HG02610 (cell line): Measurements from ENCODE around the gene KIF3B.
"Not testable (repeated sequence)": the region's sequence is repeated elsewhere in the genome, so short reads cannot be mapped to it uniquely, and the experiment has no call there.

ENCODE experiments used
- ATAC-seq: cut with Tn5 transposase; IDR thresholded peaks from one replicate; pipeline ENCODE4 v1.9.1; 2021; ENCODE audit warnings: mild to moderate bottlenecking, moderate library complexity; ENCODE audit not compliant: unreplicated experiment

The KIF3B gene

GRCh38 chr20:32292548-32292947 is 15.1 kb downstream of the KIF3B start:
- no peak for ATAC-seq

DNA sequence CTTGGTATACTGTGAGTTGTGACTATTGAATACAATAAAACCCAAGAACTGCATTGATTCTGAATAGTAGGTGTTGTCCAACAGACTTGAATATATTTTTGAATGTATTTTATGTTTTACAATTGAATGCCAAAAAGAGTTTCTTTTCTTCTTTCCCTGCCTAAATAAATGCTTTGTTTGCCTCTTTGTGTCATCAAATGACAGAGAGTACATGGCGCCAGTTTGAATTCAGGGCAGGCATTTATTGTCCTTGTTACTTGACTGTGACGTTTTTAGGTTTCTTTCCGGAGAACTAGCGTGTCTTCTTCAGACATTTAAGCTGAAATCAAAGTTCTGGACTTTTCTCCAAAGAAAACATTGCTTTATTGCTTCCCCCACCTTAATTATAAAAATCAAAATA is 16.6 kb downstream of the KIF3B start:
- ATAC-seq: no peak

GRCh38 chr20:32296412-32296811 is 19.0 kb downstream of the KIF3B start:
- no peak for ATAC-seq

DNA sequence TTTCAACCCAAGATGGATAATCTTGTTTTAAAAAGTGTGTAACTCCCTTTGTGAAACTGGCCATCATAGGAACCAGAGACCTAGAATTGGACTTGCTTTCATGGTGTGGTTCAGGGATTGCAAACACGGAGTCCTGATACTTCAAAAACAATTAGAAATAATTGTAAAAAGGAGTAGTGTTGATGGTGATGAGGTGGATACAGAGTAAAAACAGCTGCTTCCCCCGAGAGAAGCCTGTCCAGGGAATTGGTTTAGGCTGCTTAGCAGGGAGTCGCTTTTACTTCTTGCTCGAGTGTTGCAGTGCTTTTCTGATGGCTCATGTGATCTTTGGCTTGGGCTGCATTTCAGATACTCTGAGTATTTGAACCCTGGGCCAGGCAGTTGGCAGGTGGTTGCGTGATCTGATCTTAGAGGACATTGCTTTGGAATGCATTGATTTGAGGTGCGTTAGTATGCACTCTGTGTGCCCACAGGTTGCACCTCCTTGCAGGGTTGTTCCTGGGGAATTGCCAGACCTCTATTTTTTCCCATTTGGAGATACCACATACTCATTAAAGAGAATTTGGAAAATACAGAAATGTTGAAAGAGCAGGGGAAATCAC is 19.5 kb downstream of the KIF3B start:
- no peak for ATAC-seq

DNA sequence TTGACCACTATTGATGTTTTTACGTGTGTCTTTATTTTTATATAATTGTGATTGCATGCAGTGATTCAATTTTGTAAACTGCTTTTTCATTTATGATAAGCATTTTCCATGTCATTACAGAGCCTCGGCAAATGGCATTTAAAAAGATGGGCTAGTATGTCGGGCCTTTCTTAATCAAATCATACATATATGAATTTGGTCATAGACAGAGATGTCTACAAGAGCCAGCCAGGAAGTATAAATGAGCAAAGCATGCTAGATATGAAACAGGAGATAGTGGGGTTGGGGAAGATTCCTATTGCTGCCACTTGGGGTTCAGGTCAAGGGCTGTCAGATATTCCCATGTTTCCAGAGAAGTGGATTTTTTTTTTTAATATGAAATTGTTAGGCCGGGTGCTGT is 20.0 kb downstream of the KIF3B start:
- ATAC-seq: no peak

GRCh38 chr20:32300647-32301046 is 23.2 kb downstream of the KIF3B start:
- ATAC-seq: no peak

DNA sequence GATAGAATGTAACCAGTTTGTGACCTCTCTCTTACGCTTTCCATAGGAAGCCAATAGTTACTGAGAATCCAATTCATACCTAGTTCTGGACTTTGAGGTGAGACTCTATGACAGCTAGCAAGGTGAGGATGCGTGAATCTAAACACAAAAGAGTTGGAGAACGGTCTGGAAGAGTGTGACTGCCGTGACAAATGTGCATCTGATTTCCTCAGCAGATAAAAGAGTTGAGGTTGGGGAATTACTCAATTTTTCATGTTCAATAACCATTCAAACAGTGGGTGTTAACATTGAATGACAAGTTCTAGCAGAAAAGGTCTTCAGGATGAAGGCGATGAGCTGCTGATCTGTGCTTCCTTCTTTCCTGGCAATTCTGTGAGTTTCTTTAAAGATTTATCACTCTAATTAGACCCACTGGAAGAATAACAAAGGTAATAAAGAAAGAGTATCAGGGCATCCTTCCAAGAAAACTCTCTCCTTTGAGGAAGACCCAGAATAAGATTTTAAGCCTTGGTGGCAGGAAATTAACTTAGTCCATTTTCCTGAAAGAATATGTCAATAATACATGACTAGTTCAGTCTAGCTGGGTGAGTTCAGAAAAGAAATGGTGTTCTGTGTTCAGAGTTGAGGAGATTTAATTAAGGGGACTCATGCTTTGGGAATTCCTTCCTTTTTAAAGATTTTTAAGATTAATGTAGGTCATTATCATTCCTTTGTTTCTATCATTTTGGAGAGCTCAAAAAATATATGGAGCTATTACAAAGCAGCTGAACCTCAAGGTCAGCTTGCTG is 24.5 kb downstream of the KIF3B start:
- ATAC-seq: no peak

GRCh38 chr20:32302507-32302872 is 25.0 kb downstream of the KIF3B start:
- ATAC-seq: no peak

GRCh38 chr20:32304131-32304746 is 26.8 kb downstream of the KIF3B start:
- no peak for ATAC-seq

DNA sequence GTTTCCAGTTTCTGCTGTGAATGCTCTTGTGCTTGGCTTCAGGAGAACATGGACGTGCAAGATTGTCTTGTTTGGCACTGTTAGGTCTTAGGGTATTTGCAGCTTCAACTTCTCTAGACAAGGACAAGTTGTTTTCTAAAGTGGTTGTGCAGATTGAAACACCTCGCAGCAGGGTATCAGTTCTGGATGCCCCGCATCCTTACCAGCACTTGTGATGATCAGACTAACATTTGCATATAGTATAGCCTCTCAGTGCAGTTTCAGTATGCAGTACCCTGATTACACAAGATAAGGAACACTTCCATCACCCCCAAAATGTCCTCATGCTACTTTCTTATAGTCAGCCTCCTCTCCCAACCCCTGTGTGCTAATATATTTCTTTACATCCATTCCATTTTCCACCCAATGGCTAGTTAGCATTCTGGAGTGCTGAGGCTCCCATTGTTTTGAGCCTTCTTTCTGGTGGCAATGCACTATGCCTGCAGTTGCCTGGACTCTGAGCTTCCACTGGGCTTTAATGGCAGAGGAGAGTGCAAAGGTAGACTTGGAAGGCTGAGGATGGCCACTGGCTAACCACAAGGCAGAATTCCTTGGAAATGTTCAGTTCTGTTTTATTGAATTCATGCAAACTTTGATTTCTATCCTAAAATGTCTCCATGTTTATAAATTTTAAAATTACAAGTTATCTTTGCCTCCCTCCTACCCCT is 35.4 kb downstream of the KIF3B start:
- no peak for ATAC-seq

DNA sequence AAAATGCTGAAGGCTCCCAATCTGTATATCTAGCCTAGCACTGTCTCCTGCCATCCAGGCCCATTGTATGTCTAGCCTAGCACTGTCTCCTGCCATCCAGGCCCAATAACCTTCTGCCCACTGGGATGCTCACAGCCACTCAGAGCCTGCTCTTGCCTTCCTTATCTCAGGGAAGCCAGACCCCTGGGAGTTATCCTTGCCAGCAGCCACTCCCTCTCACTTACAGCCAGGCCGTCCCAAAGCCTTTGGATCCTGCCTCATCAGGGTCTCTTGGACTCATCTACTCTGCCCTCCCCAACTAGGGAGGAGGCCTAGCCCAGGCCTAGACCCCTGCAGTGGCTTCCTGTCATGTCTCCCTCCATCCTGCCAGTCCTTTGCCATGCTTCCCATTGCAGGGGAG is 37.3 kb downstream of the KIF3B start:
- no peak for ATAC-seq

GRCh38 chr20:32315399-32315798 is 37.9 kb downstream of the KIF3B start:
- no peak for ATAC-seq

GRCh38 chr20:32315891-32316290 is 38.4 kb downstream of the KIF3B start:
- ATAC-seq: no peak

DNA sequence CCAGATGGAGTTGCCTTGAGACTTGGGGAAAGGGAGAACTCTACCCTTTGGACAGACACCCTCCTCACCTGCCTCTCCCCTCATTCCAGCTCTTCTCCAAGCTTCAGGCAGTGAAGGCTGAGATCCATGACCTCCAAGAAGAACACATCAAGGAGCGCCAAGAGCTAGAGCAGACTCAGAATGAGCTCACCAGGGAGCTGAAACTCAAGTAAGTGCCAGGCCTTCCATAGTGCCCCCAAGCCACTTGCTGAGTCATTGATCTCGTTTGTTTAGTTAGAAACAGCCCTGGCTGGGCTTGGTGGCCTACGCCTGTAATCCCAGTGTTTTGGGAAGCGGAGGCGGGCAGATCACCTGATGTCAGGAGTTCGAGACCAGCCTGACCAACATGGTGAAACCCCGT is 39.2 kb downstream of the KIF3B start:
- no peak for ATAC-seq

DNA sequence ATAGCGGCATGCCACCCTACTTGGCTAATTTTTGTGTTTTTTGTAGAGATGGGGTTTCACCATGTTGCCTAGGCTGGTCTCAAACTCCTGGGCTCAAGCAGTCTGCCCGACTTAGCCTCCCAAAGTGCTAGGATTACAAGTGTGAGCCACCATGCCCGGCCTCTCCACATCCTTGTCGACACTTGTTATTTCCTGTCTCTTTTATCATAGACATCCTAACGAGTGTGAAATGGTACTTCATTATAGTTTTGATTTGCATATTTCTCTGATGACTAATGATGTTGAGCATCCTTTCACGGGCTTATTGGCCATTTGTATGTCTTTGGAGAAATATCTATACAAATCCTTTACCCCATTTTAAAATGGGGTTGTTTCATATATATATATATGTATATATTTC is 41.6 kb downstream of the KIF3B start:
- ATAC-seq: no peak

GRCh38 chr20:32320305-32320704 is 42.9 kb downstream of the KIF3B start:
- ATAC-seq: no peak

DNA sequence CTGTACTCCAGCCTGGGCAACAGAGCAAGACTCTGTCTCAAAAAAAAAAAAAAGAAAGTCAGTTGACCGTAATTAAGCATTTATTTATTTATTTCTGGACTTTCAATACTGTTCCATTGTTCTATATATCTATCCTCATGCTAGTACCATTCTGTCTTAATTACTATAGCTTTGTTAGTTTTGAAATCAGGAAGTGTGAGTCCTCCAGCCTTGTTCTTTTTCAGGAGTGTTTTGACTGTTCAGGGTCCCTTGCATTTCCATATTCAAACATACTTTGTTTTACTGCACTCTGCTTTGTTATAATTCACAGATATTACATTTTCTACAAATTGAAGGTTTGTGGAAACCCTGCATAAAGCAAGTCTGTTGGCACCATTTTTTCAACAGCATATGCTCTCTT is 43.9 kb downstream of the KIF3B start:
- no peak for ATAC-seq

GRCh38 chr20:32322260-32322659 is 44.8 kb downstream of the KIF3B start:
- ATAC-seq: not testable (repeated sequence)

DNA sequence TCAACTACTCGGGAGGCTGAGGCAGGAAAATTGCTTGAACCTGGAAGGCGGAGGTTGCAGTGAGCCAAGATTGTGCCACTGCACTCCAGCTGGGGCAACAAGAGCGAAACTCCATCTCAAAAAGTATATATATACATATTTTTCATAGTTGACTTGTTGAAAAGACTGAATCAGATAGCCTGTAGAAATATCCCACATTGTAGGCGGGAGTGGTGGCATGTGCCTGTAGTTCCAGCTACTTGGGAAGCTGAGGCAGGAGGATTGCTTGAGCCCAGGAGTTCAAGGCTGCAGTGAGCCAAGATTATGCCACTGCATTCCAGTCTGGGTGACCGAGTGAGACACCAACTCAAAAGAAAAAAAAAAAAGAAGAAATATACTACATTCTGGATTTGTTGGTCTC is 46.3 kb downstream of the KIF3B start:
- ATAC-seq: not testable (repeated sequence)

DNA sequence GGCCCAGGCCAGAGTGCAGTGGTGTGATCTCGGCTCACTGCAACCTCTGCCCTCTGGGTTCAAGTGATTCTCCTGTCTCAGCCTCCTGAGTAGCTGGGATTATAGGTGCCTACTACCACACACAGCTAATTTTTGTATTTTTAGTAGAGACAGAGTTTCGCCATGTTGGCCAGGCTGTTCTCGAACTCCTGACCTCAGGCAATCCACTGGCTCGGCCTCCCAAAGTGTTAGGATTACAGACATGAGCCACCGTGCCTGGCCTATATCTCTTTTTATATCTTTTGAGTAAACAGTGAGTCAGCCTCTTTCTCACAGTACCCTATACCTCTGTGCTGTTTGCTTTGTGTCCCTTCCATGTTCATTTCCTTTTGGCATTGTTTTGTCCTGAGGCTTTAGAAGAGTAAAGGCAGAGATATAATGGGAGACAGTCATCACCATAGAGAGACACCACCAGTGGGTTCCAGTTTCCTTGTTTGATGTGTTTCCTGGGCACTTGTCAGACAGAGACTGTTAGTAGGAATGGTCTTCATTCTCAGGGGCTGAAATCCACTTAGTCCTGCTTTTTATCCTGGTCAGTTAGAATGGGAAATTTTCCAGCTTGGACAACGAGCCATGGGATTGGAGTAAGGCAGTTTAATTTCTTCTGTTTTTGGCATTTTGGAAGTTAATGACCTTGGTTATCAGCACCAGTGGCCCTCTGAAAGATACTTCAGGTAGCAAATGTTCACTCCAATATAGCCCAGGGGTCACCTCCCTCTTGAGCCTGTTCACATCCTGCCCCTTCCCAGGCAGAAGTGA is 48.5 kb downstream of the KIF3B start:
- no peak for ATAC-seq

DNA sequence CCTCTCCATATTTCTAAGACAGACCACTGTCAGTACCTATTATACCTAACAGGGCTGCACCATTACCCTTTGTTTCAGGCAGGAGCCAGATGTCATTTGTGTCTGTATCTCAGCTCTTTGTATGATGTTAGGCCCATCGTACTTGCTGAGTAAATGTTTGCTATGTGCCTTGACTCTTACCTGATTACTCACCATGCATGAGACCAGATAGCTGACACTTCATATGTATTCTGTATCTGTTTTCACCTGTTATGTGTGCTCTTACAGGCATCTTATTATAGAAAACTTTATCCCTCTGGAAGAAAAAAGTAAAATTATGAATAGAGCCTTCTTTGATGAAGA is 49.0 kb downstream of the KIF3B start:
- ATAC-seq: no peak
